HepG2 (cell line): ENCODE measurements around the gene FIBP. TPM values are rescaled to one million over a fixed set of nuclear protein-coding genes. Genes with fewer than 3 reads are reported as not detected.

Experiments used
- AKAP8 ChIP-seq: sonication (generic); formaldehyde crosslinking; IDR thresholded peaks from 2 replicates; pipeline ENCODE4 v1.5.1; 2020; ENCODE audit warnings: mild to moderate bottlenecking, missing genetic modification reagents
- FOXK1 ChIP-seq: sonication (generic); formaldehyde crosslinking; IDR thresholded peaks from 2 replicates; pipeline ENCODE4 v1.4.0; 2020; ENCODE audit warnings: low read depth, missing genetic modification reagents, borderline replicate concordance
- GFI1 ChIP-seq: sonication (generic); formaldehyde crosslinking; IDR thresholded peaks from 2 replicates; pipeline ENCODE4 v1.5.0; 2020; ENCODE audit warnings: missing genetic modification reagents, mild to moderate bottlenecking, borderline replicate concordance
- HNRNPL ChIP-seq: fragments of 200-400 bp; formaldehyde crosslinking; IDR thresholded peaks from 2 replicates; pipeline ENCODE4 v1.6.1; 2017; ENCODE audit warnings: mild to moderate bottlenecking, low read depth, low read length
- ISL2 ChIP-seq: sonication (generic); formaldehyde crosslinking; IDR thresholded peaks from 2 replicates; pipeline ENCODE4 v1.5.0; 2020; ENCODE audit warnings: missing genetic modification reagents
- KDM3A ChIP-seq: IDR thresholded peaks from 2 replicates; pipeline ENCODE4 v1.6.1; 2018; ENCODE audit warnings: low read depth, missing compliant biosample characterization
- MEIS1 ChIP-seq: sonication (generic); formaldehyde crosslinking; IDR thresholded peaks from 2 replicates; pipeline ENCODE4 v1.9.0; 2021; ENCODE audit warnings: mild to moderate bottlenecking, missing genetic modification reagents, moderate library complexity, borderline replicate concordance
- NCOA2 ChIP-seq: sonication (generic); formaldehyde crosslinking; IDR thresholded peaks from 2 replicates; pipeline ENCODE4 v1.8.0; 2022; ENCODE audit warnings: inconsistent platforms
- NFATC3 ChIP-seq: sonication (generic); formaldehyde crosslinking; IDR thresholded peaks from 2 replicates; pipeline ENCODE4 v1.5.1; 2020; ENCODE audit warnings: mild to moderate bottlenecking, missing genetic modification reagents
- NRL ChIP-seq: sonication (generic); formaldehyde crosslinking; IDR thresholded peaks from 2 replicates; pipeline ENCODE4 v1.5.0; 2020; ENCODE audit warnings: missing genetic modification reagents, mild to moderate bottlenecking, moderate library complexity, borderline replicate concordance
- RCOR2 ChIP-seq: IDR thresholded peaks from 2 replicates; pipeline ENCODE4 v1.6.1; 2016; ENCODE audit warnings: missing biosample characterization, missing genetic modification reagents
- REL ChIP-seq: sonication (generic); formaldehyde crosslinking; conservative IDR thresholded peaks from 2 replicates; pipeline ENCODE4 v1.8.0; 2022; ENCODE audit warnings: mild to moderate bottlenecking, missing genetic modification reagents, moderate library complexity
- RERE ChIP-seq: IDR thresholded peaks from 2 replicates; pipeline ENCODE4 v1.6.1; 2016; ENCODE audit warnings: low read depth, missing genetic modification reagents, missing compliant biosample characterization
- SMARCE1 ChIP-seq: fragments of 450-650 bp; IDR thresholded peaks from 2 replicates; pipeline ENCODE4 v1.6.1; 2017; ENCODE audit warnings: borderline replicate concordance
- TBP ChIP-seq: sonication (generic); formaldehyde crosslinking; IDR thresholded peaks from 2 replicates; pipeline ENCODE4 v1.5.0; 2020; ENCODE audit warnings: missing genetic modification reagents
- ZBTB4 ChIP-seq: sonication (generic); formaldehyde crosslinking; IDR thresholded peaks from 2 replicates; pipeline ENCODE4 v1.4.0; 2020; ENCODE audit warnings: missing genetic modification reagents, mild to moderate bottlenecking, borderline replicate concordance
- ZMAT3 ChIP-seq: sonication (generic); formaldehyde crosslinking; conservative IDR thresholded peaks from 2 replicates; pipeline ENCODE4 v1.7.0; 2021; ENCODE audit warnings: missing genetic modification reagents
- ZNF18 ChIP-seq: sonication (generic); formaldehyde crosslinking; IDR thresholded peaks from 2 replicates; pipeline ENCODE4 v1.8.0; 2022; ENCODE audit warnings: mild to moderate bottlenecking, missing genetic modification reagents; ENCODE audit not compliant: insufficient replicate concordance
- ZNF24 ChIP-seq: fragments of 450-650 bp; IDR thresholded peaks from 2 replicates; pipeline ENCODE4 v1.6.1; 2017; ENCODE audit warnings: antibody characterized with exemption, mild to moderate bottlenecking
- ZNF510 ChIP-seq: sonication (generic); formaldehyde crosslinking; IDR thresholded peaks from 2 replicates; pipeline ENCODE4 v1.4.0; 2020; ENCODE audit warnings: low read depth, mild to moderate bottlenecking, missing genetic modification reagents
- polyA plus RNA-seq, 8 experiments: library from polyadenylated mRNA; depleted of rRNA in 3 of 8; stranded (reverse) in 7 of 8; unstranded in 1 of 8; fragments of >200 nt; fragmentation: Illumina TruSeq in 4 of 8; extraction: Trizol in 4 of 8; gene quantifications; 2 replicates each; pipeline versions ENCODE4 v1.2.1 to v1.2.3, GENCODE V29; 2011 to 2016; ENCODE audit warnings: low read depth in 4 of 8, missing spikeins in 1 of 8, mixed read lengths in 1 of 8; ENCODE audit not compliant: insufficient read depth in 1 of 8
- total RNA-seq, 5 experiments: library from RNA; depleted of rRNA; stranded (reverse); fragments of >200 nt; fragmentation: Illumina TruSeq; extraction: Trizol; gene quantifications; 2 replicates each; pipeline ENCODE4 v1.2.3, GENCODE V29; 2016; ENCODE audit warnings: low read depth in 1 of 5

The FIBP gene
- total and polyA plus RNA-seq, 2 of the 13 experiments (the other 11 are each of a cell fraction or from before 2014, with no cell fraction given) = 42.9 to 62.1 TPM

GRCh38 chr11:65856689-65857499 lies 31.4 kb downstream of the FIBP start (continued):
- no peak for TF ChIP-seq ZBTB4 (CRISPR knock-in tag)
- TF ChIP-seq NCOA2 (CRISPR knock-in tag) = no peak
- TF ChIP-seq HNRNPL = peak; percentile 62; the same call in 1 of the 2 replicates
- TF ChIP-seq ISL2 (CRISPR knock-in tag) = 0 out of 2 replicates have a peak, but pooled peaks have one; percentile 17
- no peak for TF ChIP-seq ZMAT3 (CRISPR knock-in tag)
- peak; percentile 25; the same call in 1 of the 2 replicates for TF ChIP-seq KDM3A (CRISPR knock-in tag)
- TF ChIP-seq NRL (CRISPR knock-in tag) = peak; percentile 70; the same call in 1 of the 2 replicates
- no peak for TF ChIP-seq RCOR2 (CRISPR knock-in tag)
- TF ChIP-seq ZNF18 (CRISPR knock-in tag) = peak; percentile 13
- TF ChIP-seq GFI1 = no peak
- no peak for TF ChIP-seq MEIS1 (CRISPR knock-in tag)
- TF ChIP-seq REL = no peak
- TF ChIP-seq RERE = no peak
- no peak for TF ChIP-seq ZNF510 (CRISPR knock-in tag)
- TF ChIP-seq SMARCE1 = no peak
- no peak for TF ChIP-seq TBP (CRISPR knock-in tag)
- TF ChIP-seq NFATC3 (CRISPR knock-in tag) = 0 out of 2 replicates have a peak, but pooled peaks have one; percentile 30
- no peak for TF ChIP-seq ZNF24
- peak; percentile 90 for TF ChIP-seq AKAP8
- TF ChIP-seq FOXK1 (CRISPR knock-in tag) = 0 out of 2 replicates have a peak, but pooled peaks have one; percentile 7
